GM18511 (cell line): ENCODE measurements around the gene TSPAN3.

Experiments used
- ATAC-seq: cut with Tn5 transposase; IDR thresholded peaks from one replicate; pipeline ENCODE4 v1.9.1; 2021; ENCODE audit warnings: mild to moderate bottlenecking, moderate library complexity; ENCODE audit not compliant: unreplicated experiment

The TSPAN3 gene

GRCh38 chr15:77012868-77013267, 58.0 kb downstream of the TSPAN3 start:
- ATAC-seq = no peak

- ATAC-seq = no peak
Measured at GRCh38 chr15:77012117-77012712, 58.7 kb downstream of the TSPAN3 start.

GRCh38 chr15:77010857-77011256, 60.1 kb downstream of the TSPAN3 start:
- no peak for ATAC-seq

GRCh38 chr15:77010312-77010686, 60.6 kb downstream of the TSPAN3 start:
- no peak for ATAC-seq

GRCh38 chr15:77009646-77010311, 61.1 kb downstream of the TSPAN3 start:
- no peak for ATAC-seq

GRCh38 chr15:77009176-77009575, 61.7 kb downstream of the TSPAN3 start:
- no peak for ATAC-seq

- ATAC-seq = no peak
Measured at GRCh38 chr15:77004189-77004588, 66.7 kb downstream of the TSPAN3 start.

GRCh38 chr15:77002954-77003912, 67.7 kb downstream of the TSPAN3 start:
- peak; percentile 84 for ATAC-seq

- ATAC-seq = no peak
Measured at GRCh38 chr15:77002436-77002835, 68.5 kb downstream of the TSPAN3 start.

GRCh38 chr15:77001966-77002365, 68.9 kb downstream of the TSPAN3 start:
- ATAC-seq = no peak

- no peak for ATAC-seq
Measured at GRCh38 chr15:77001351-77001750, 69.6 kb downstream of the TSPAN3 start.

- ATAC-seq = no peak
Measured at GRCh38 chr15:76999996-77000395, 70.9 kb downstream of the TSPAN3 start.

- ATAC-seq = no peak
Measured at GRCh38 chr15:76998663-76999285, 72.1 kb downstream of the TSPAN3 start.

GRCh38 chr15:76996526-76997401, 74.1 kb downstream of the TSPAN3 start:
- no peak for ATAC-seq

GRCh38 chr15:76996076-76996525, 74.8 kb downstream of the TSPAN3 start:
- ATAC-seq = no peak

- peak; percentile 78 for ATAC-seq
Measured at GRCh38 chr15:76994971-76995945, 75.7 kb downstream of the TSPAN3 start, which contains the start of gene PSTPIP1. PSTPIP1 (plus strand) TSS chr15:76995126; CDS start chr15:76995574, 448 bp downstream.

- no peak for ATAC-seq
Measured at GRCh38 chr15:76994496-76994895, 76.4 kb downstream of the TSPAN3 start.

GRCh38 chr15:76994001-76994400, 76.9 kb downstream of the TSPAN3 start:
- ATAC-seq = no peak
